Measurements from ENCODE around the gene MBTPS1.

- TF ChIP-seq POLR2A (IDR thresholded peaks at IDR 0.05; ENCODE audit: extremely low read depth, insufficient read length) (no peak), CTCF (IDR thresholded peaks at IDR 0.05; ENCODE audit: low read depth, low read length) (no peak), MYC (IDR thresholded peaks at IDR 0.05; ENCODE audit: low read depth, low read length) (no peak)
- TF ChIP-seq, protein P1, sequence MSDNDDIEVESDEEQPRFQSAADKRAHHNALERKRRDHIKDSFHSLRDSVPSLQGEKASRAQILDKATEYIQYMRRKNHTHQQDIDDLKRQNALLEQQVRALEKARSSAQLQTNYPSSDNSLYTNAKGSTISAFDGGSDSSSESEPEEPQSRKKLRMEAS (IDR thresholded peaks at IDR 0.05; ENCODE audit: low read depth, low read length), result no peak
Observed at GRCh38 chr16:84087466-84088151, 29.1 kb downstream of the MBTPS1 start.
